HG02884 (cell line): ENCODE results near the gene CROT.
"Not testable (repeated sequence)": the region's sequence is repeated elsewhere in the genome, so short reads cannot be mapped to it uniquely, and the experiment has no call there.

Source experiments
- ATAC-seq: cut with Tn5 transposase; IDR thresholded peaks from one replicate; pipeline ENCODE4 v1.9.1; 2021; ENCODE audit warnings: mild to moderate bottlenecking, moderate library complexity; ENCODE audit not compliant: unreplicated experiment

CROT gene

DNA sequence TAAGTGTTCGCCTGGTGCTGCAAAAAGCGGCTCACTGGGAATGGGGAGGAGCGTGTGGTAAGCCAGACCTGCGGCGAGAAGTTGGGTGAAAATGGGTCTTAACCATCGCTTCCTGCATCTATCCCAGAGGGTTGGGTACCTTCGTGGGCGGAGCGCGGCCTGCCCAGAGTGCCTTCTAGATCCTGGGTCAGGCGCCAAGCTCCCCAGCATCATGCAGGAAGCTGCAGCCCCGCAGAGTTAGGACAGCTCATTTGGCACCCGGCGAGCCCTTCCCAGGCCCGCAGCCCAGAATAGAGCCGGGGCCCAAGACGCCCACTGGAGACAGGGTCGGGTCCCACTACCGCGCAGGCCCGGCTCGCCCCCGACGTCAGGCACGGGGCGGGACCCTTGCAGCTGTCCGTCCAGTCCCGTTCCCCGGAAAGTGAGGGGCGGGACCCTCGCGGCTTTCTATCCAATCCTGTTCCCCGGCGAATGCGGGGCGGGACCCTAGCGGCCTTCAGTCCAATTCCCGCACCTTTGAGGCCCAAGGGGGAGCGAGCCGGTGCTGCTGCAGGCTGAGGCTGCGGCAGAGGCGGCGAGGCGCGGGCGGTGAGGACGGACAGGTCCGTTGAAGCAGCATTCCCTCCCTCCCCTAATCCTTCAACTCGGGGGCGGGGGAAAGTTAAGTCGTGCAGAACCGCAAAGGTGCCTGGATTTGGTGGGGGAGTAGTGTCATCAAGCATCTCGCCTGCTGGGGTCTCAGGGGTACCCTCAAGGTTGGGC lies at the start of gene CROT:
Gene CROT, plus strand, starts transcription at position 499 of the 762 bp plus-strand sequence. CDS start 3,405 bp downstream, outside the sequence.
- ATAC-seq: peak; percentile 97

- no peak for ATAC-seq
Measured at GRCh38 chr7:87300756-87301155, 44.7 kb upstream of the CROT start.

DNA sequence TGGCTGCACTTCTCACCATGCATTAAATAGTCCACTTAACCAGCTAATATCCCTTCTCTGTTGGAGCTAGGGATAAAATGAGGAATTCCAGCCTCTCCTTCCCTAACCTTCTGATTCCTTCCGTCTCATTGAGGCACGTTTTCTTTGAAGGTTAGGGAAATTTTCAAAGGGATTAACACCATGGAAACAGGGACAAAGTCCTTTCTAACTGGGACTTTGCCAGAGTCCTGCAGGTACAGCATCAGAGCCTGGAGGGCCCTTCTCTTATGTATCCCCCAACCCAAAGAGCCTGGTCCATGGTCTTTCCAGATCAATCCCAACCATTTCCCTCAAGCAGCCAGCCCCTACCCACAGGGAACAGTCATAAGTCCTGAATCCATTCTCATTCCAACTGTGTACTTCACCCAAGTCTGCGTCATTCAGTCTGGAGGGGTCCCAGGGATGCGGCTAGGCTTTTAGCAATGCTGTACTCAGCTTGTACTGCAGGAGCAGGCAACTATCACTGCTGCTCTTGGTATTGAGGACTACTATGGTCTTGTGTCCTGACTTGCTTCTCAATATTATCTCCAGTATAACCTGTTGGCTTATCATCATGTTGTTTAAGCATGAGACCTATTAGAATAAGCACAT lies 34.6 kb upstream of the CROT start:
- ATAC-seq: no peak

- ATAC-seq: peak; percentile 55
Measured at GRCh38 chr7:87312215-87312865, 33.1 kb upstream of the CROT start.

DNA sequence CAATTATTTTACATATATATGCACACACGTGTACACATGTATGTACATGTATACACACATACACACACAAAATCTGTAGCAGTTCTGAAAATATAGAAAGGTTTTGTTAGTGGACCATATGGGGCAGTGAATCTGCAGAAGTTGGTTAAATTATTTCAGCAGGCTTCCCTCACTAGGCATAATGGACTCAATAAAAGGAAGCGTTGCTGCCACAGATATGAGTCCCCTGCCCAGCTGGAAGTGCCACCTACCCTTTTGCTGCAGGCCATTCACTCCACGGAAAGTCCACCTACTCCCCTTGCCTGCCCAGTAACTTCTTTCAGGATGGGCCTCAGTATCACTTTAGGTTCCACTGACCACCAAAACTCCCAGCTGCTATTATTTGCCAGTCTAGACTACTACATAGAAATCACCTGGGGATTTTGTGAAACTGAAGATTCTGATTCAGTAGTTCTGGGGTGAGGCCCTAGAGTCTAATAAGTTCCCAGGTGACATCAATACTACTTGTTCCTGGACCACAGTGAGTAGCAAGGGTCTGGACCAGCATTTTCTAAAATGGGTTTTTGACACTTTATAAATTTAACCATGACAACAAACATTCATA lies 29.3 kb upstream of the CROT start:
- ATAC-seq: peak; percentile 75

GRCh38 chr7:87316846-87317552 lies 28.5 kb upstream of the CROT start:
- ATAC-seq: no peak

DNA sequence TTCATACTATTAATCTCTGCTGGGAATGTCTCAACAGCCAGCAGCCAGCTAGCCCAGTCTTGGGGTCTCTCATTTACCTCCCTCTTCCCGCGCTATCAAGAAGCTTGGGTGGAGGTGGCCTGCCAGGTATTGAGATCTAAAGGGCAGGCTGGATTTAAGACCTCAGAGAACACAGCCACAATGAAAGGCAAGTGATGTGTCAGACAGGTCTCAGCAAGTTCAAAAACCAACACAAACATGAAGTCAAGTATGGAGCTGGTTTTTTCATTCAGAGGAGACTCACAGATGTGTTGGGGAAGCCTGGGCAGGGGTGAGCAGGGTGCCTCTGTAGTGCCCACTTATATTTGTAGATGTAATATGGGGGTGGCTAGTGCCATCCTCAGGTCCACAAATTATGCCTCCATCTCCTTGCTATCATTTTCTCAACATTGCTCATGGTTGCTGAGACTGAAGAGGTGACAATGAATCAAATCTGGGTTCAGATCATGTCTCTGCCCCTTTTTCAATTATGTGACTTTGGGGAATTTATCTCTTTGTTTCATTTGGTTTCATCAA lies 27.7 kb upstream of the CROT start:
- no peak for ATAC-seq

- no peak for ATAC-seq
Measured at GRCh38 chr7:87318741-87319140, 26.7 kb upstream of the CROT start.

DNA sequence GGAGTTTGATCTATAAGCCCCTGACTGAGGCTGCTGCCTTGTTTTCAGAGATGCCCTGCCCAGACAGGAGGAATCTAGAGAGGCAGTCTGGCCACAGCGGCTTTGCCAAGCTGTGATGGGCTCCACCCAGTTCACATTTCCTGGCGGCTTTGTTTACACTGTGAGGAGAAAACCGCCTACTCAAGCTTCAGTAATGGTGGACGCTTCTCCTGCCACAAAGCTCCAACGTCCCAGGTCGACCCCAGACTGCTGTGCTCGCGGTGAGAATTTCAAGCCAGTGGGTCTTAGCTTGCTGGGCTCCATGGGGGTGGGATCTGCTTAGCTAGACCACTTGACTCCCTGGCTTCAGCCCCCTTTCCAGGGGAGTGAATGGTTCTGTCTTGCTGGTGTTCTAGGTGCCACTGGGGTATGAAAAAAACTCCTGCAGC lies 26.3 kb upstream of the CROT start:
- ATAC-seq: not testable (repeated sequence)

DNA sequence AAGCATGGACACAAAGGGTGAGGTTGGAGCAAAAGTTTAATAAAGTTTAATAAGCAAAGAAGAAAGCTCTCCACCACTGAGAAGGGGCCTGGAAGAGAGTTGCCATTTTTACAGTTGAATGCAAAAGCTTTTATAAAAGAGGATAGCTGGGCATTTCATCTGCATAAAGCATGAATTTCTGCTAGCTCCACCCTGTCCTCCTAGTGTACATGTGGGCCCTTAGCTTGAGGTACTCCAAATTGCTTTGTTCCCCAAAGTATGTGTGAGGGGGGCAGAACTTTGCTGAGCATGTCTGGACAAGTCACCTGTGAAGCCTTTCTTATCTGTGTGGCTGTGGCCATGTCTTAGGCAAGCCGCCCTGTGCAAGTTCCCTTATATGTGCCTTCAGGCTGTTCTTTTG lies 22.6 kb upstream of the CROT start:
- ATAC-seq: no peak

- no peak for ATAC-seq
Measured at GRCh38 chr7:87325576-87326370, 19.7 kb upstream of the CROT start.

DNA sequence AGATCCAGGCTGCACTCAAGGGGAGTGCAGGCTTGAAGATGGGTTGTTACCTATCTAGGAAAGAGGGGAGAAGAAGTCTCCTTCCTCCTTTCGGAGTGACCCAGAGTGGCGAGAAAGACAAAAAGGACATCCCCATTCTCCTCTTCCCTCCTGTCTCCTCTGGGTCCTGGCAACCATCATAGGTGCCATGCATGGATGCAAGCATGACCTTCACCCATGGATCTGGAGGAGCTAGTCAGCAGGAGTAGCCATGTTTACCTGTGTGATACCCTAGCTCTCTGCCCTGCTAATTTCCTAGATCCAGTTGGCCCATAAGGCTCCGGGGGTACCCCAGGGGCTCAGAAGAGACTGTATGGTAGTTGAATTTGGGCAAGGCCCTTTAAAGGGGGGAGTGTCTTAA lies 17.2 kb upstream of the CROT start:
- ATAC-seq: no peak

DNA sequence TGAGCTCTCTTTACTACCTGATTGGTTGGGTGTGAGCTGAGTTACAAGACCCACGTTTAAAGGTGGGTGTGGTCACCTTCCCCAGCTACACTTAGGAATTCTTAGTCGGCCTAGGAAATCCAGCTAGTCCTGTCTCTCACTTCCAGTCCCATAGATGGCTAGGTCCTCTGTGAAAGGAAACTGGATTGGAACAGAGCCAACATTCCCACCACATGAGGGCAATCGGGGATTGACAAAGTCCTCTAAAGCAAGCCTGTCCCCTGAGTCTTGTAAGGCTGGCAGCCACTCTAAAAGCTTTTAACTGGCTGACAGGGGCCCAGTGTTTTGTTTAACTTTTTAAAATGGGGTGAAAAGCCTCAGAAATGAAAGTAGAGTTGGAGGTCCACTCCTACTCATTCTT lies 15.1 kb upstream of the CROT start:
- no peak for ATAC-seq

GRCh38 chr7:87330942-87331341 lies 14.5 kb upstream of the CROT start:
- no peak for ATAC-seq

- ATAC-seq: no peak
Measured at GRCh38 chr7:87331687-87332252, 13.7 kb upstream of the CROT start.

GRCh38 chr7:87332321-87332720 lies 13.1 kb upstream of the CROT start:
- ATAC-seq: no peak

GRCh38 chr7:87336136-87336535 lies 9.3 kb upstream of the CROT start:
- ATAC-seq: no peak

DNA sequence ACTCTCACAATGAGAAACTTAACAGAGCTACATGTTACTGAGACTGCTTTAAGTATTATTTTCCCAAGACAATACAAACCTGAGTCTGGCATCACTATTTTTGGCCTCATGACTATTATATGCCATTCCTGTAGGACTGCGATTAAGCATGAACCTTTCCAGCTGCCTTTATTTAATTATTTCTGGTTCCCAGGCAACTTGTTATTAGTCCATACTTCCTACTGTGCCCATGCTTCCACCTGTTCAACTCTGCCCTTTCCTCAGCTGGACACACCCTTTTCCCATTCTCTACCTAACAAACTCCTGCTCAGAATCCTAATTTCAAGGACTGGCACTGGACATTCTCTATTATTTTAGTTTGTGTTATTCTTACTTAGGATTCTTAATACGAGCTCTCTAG lies 8.1 kb upstream of the CROT start:
- ATAC-seq: no peak

GRCh38 chr7:87339373-87339897 lies 6.0 kb upstream of the CROT start:
- ATAC-seq: no peak
